Trophoblast cell (in vitro differentiated cells and primary cell): ENCODE results near the gene PELI2.

ENCODE experiments used
- DNase-seq, 2 donors: peaks; one replicate each; pipeline ENCODE4 v3.0.0-alpha.2; 2016
- H2AFZ ChIP-seq: 2 replicates; pipeline ENCODE4 v1.6.1; 2013; ENCODE audit warnings: low read length, moderate library complexity, mild to moderate bottlenecking; ENCODE audit not compliant: insufficient read depth, poor library complexity
- H2AK5ac ChIP-seq: 2 replicates; pipeline ENCODE4 v1.6.1; 2013; ENCODE audit warnings: mild to moderate bottlenecking, low read length
- H2BK120ac ChIP-seq: 2 replicates; pipeline ENCODE4 v1.6.1; 2013; ENCODE audit warnings: low read length, mild to moderate bottlenecking, moderate library complexity; ENCODE audit not compliant: insufficient read depth, poor library complexity
- H2BK12ac ChIP-seq: 2 replicates; pipeline ENCODE4 v1.6.1; 2013; ENCODE audit warnings: mild to moderate bottlenecking, low read length, moderate library complexity
- H2BK5ac ChIP-seq: 2 replicates; pipeline ENCODE4 v1.6.1; 2013; ENCODE audit warnings: low read length, low read depth, moderate library complexity, mild to moderate bottlenecking; ENCODE audit not compliant: poor library complexity
- H3K14ac ChIP-seq: 2 replicates; pipeline ENCODE4 v1.6.1; 2013; ENCODE audit warnings: mild to moderate bottlenecking, low read length
- H3K18ac ChIP-seq: 2 replicates; pipeline ENCODE4 v1.6.1; 2013; ENCODE audit warnings: mild to moderate bottlenecking, low read length
- H3K23ac ChIP-seq: 2 replicates; pipeline ENCODE4 v1.6.1; 2013; ENCODE audit warnings: low read length
- H3K27ac ChIP-seq: 2 replicates; pipeline ENCODE4 v1.5.1; 2013; ENCODE audit warnings: low read depth, mild to moderate bottlenecking, inconsistent platforms, low read length, moderate library complexity
- H3K27me3 ChIP-seq: 2 replicates; pipeline ENCODE4 v1.6.1; 2013; ENCODE audit warnings: inconsistent platforms, mild to moderate bottlenecking, low read length, moderate library complexity; ENCODE audit not compliant: insufficient read depth
- H3K36me3 ChIP-seq, 2 experiments: 1 replicate in 1 of 2; 2 replicates in 1 of 2; pipeline ENCODE4 v1.6.1; 2013; ENCODE audit warnings: low read length in 2 of 2, mild to moderate bottlenecking in 2 of 2, moderate library complexity in 1 of 2; ENCODE audit not compliant: insufficient read depth in 2 of 2, control insufficient read depth in 1 of 2
- H3K4ac ChIP-seq: 2 replicates; pipeline ENCODE4 v1.6.1; 2013; ENCODE audit warnings: low read depth, mild to moderate bottlenecking, low read length, moderate library complexity
- H3K4me1 ChIP-seq, 2 experiments: 1 replicate in 1 of 2; 2 replicates in 1 of 2; pipeline ENCODE4 v1.6.1; 2013; ENCODE audit warnings: low read length in 2 of 2, mild to moderate bottlenecking in 2 of 2, moderate library complexity in 1 of 2; ENCODE audit not compliant: insufficient read depth in 2 of 2, control insufficient read depth in 1 of 2
- H3K4me2 ChIP-seq: 2 replicates; pipeline ENCODE4 v1.6.1; 2013; ENCODE audit warnings: inconsistent platforms, mild to moderate bottlenecking, low read length, moderate library complexity
- H3K4me3 ChIP-seq: 2 replicates; pipeline ENCODE4 v1.5.1; 2013; ENCODE audit warnings: mild to moderate bottlenecking, low read depth, low read length, inconsistent platforms
- H3K79me1 ChIP-seq: one replicate; pipeline ENCODE4 v1.6.1; 2013; ENCODE audit warnings: low read length
- H3K79me2 ChIP-seq: 2 replicates; pipeline ENCODE4 v1.6.1; 2013; ENCODE audit warnings: low read length, mild to moderate bottlenecking; ENCODE audit not compliant: control insufficient read depth, insufficient read depth, poor library complexity
- H3K9ac ChIP-seq: 2 replicates; pipeline ENCODE4 v1.6.1; 2013; ENCODE audit warnings: mild to moderate bottlenecking, low read length
- H3K9me3 ChIP-seq: 2 replicates; pipeline ENCODE4 v1.6.1; 2013; ENCODE audit warnings: low read depth, mild to moderate bottlenecking, control low read depth, inconsistent platforms, low read length; ENCODE audit not compliant: insufficient read depth
- H4K12ac ChIP-seq: 2 replicates; pipeline ENCODE4 v1.6.1; 2013; ENCODE audit warnings: low read depth, mild to moderate bottlenecking, low read length, moderate library complexity
- H4K8ac ChIP-seq: 2 replicates; pipeline ENCODE4 v1.6.1; 2013; ENCODE audit warnings: low read depth, mild to moderate bottlenecking, low read length, moderate library complexity
- H4K91ac ChIP-seq: one replicate; pipeline ENCODE4 v1.6.1; 2013; ENCODE audit warnings: low read depth, mild to moderate bottlenecking, low read length, moderate library complexity
- WGBS: extraction: QIAGEN DNeasy Blood & Tissue Kit; methylation state at CpG from one replicate; pipeline ENCODE4 v1.1.7; 2013; ENCODE audit warnings: missing lambda C conversion rate; ENCODE audit not compliant: insufficient read length, insufficient coverage; ENCODE audit errors: extremely low coverage; 5-methylcytosine and 5-hydroxymethylcytosine counted together

The PELI2 gene

DNA sequence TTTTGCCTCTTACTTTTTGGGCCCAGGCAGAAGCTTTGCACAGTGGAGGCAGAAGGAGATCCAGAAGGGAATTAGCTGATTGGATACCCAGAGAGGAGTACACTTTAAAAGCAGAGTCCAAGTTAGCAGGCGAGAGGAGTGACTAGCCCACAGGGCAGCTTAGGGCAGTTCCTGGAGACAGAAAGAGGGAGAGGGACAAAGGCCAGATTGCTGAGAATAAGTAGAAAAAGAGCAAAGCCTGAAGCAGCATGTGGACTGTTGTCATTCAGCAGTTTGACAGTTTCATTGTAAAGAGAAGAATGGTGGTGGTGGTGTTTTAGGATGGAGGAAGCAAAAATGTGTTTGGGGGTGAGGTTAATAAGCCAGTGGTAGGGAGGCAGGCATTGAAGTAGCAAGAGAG lies 95.1 kb downstream of the PELI2 start:
- Histone ChIP-seq H3K9ac (no peak overlapping the region), H3K4me3 (no peak overlapping the region), H3K18ac (no peak overlapping the region), H4K8ac (no peak overlapping the region), H3K14ac (no peak overlapping the region), H3K79me1 (no peaks in the 10 kb centered on the region), H3K4me1 (no peaks in the 10 kb centered on the region), H2AK5ac (no peak overlapping the region), H3K4ac (no peak overlapping the region), H3K36me3 (no peaks in the 10 kb centered on the region), H3K9me3 (no peaks in the 10 kb centered on the region), H3K23ac (no peak overlapping the region), H2BK12ac (no peak overlapping the region), H2BK120ac (no peak overlapping the region), H2AFZ (no peak overlapping the region), H3K27ac (no peak overlapping the region), H3K4me2 (no peak overlapping the region), H3K27me3 (no peaks in the 10 kb centered on the region), H4K12ac (no peak overlapping the region), H4K91ac (no peak overlapping the region), H2BK5ac (no peak overlapping the region), H3K79me2 (no peaks in the 10 kb centered on the region)
- no peak for DNase-seq
- no CpG with 5 or more reads among the region's 1 CpG for WGBS

- Histone ChIP-seq H3K27me3 (no peaks in the 10 kb centered on the region), H2AFZ (no peak overlapping the region), H3K79me2 (no peaks in the 10 kb centered on the region), H3K36me3 (no peaks in the 10 kb centered on the region), H3K27ac (no peak overlapping the region), H4K12ac (no peak overlapping the region), H2BK5ac (no peak overlapping the region), H3K4ac (no peak overlapping the region), H4K91ac (no peak overlapping the region), H3K4me2 (no peak overlapping the region), H3K4me1 (no peaks in the 10 kb centered on the region), H3K9me3 (no peaks in the 10 kb centered on the region), H3K9ac (no peak overlapping the region), H3K18ac (no peak overlapping the region), H3K79me1 (no peaks in the 10 kb centered on the region), H3K14ac (no peak overlapping the region), H2BK12ac (no peak overlapping the region), H3K23ac (no peak overlapping the region), H2BK120ac (no peak overlapping the region), H2AK5ac (no peak overlapping the region), H3K4me3 (no peak overlapping the region), H4K8ac (no peak overlapping the region)
- no CpG with 5 or more reads among the region's 3 CpGs for WGBS
- DNase-seq, result no peak
Observed at GRCh38 chr14:56215180-56215579, 97.0 kb downstream of the PELI2 start.

GRCh38 chr14:56216626-56217379 lies 98.6 kb downstream of the PELI2 start:
- Histone ChIP-seq H3K36me3 (no peaks in the 10 kb centered on the region), H3K79me2 (no peaks in the 10 kb centered on the region), H2BK12ac (no peak overlapping the region), H3K79me1 (no peaks in the 10 kb centered on the region), H3K23ac (no peak overlapping the region), H3K4me1 (no peaks in the 10 kb centered on the region), H3K27ac (no peak overlapping the region), H4K8ac (no peak overlapping the region), H3K27me3 (no peaks in the 10 kb centered on the region), H2AFZ (no peak overlapping the region), H3K14ac (no peak overlapping the region), H3K18ac (no peak overlapping the region), H3K9me3 (no peaks in the 10 kb centered on the region), H4K12ac (no peak overlapping the region), H2AK5ac (no peak overlapping the region), H2BK5ac (no peak overlapping the region), H3K4ac (no peak overlapping the region), H3K4me2 (no peak overlapping the region), H4K91ac (no peak overlapping the region), H3K4me3 (no peak overlapping the region), H3K9ac (no peak overlapping the region), H2BK120ac (no peak overlapping the region)
- no peak for DNase-seq
- no CpG with 5 or more reads among the region's 5 CpGs for WGBS

DNA sequence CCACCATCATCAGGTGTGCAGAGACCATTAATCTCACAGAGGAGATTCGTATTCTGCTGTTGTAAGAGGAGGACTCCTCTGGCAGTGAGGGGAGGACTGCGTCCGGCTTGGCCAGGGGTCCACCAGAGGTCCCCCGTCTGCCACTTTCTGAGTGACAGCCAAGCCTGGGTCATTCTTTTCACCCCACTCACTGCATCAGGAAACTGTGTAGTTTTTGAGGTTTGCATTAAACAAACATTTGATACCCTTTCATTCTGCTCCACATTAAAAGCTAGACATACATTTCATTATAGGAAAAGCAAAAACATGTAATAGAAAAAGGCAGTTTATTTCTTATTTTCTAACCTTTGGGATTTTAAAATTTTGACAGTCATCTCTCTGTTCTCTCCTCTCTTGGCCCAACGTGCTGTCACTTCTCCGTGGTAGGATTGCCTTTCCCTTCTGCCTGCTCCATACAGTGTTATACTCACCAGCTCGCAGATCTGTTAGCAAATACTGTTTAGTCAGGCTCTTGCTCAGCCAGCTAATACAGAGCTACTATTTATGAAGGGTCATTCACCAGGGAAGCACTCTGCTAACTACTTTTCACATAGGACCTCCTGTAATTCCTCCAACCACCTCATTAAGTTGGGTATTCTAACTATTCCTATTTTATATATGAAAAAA lies 99.3 kb downstream of the PELI2 start:
- H4K91ac ChIP-seq, result no peak overlapping the region
- no peaks in the 10 kb centered on the region for H3K4me1 ChIP-seq
- H3K4ac ChIP-seq, result no peak overlapping the region
- H4K8ac ChIP-seq, result no peak overlapping the region
- no peak for DNase-seq
- no peak overlapping the region for H3K4me2 ChIP-seq
- H3K9me3 ChIP-seq, result no peaks in the 10 kb centered on the region
- no CpG with 5 or more reads among the region's 7 CpGs for WGBS
- no peak overlapping the region for H3K9ac ChIP-seq
- H2BK12ac ChIP-seq, result no peak overlapping the region
- H2AFZ ChIP-seq, result no peak overlapping the region
- no peak overlapping the region for H3K23ac ChIP-seq
- no peaks in the 10 kb centered on the region for H3K36me3 ChIP-seq
- no peak overlapping the region for H2BK120ac ChIP-seq
- no peak overlapping the region for H4K12ac ChIP-seq
- H3K4me3 ChIP-seq, result no peak overlapping the region
- no peaks in the 10 kb centered on the region for H3K27me3 ChIP-seq
- H3K18ac ChIP-seq, result no peak overlapping the region
- H2BK5ac ChIP-seq, result no peak overlapping the region
- no peak overlapping the region for H3K14ac ChIP-seq
- no peak overlapping the region for H2AK5ac ChIP-seq
- no peak overlapping the region for H3K27ac ChIP-seq
- H3K79me2 ChIP-seq, result no peaks in the 10 kb centered on the region
- no peaks in the 10 kb centered on the region for H3K79me1 ChIP-seq
